B cell (primary cell): ENCODE data around the gene UPK3B.

Experiments
- CTCF ChIP-seq: fragments of 200-600 bp; IDR thresholded peaks from one replicate; pipeline ENCODE4 v1.8.0; 2022; ENCODE audit warnings: antibody characterized with exemption, mild to moderate bottlenecking
- EZH2 ChIP-seq: IDR thresholded peaks from 2 replicates; pipeline ENCODE4 v1.6.1; 2012; ENCODE audit warnings: borderline replicate concordance, low read depth, mild to moderate bottlenecking, moderate library complexity, low read length; ENCODE audit not compliant: insufficient read depth, poor library complexity, severe bottlenecking

GRCh38 chr7:76515999-76516443 is 5.7 kb downstream of the UPK3B start:
- TF ChIP-seq CTCF: no peak
- no peak for TF ChIP-seq EZH2
